Gastrocnemius medialis (tissue), 4 donors: Measurements from ENCODE around the gene PHF21B. TPM values are rescaled to one million over a fixed set of nuclear protein-coding genes. Genes with fewer than 3 reads are reported as not detected.

Experiments used
- ATAC-seq, 2 donors: fragments of 150-250 bp; one replicate each; pipeline ENCODE4 v1.9.1; 2016
- DNase-seq, 2 donors: peaks; one replicate each; pipeline ENCODE4 v3.0.0-alpha.2; 2019
- H3K27ac ChIP-seq, 4 donors: fragments of 200-600 bp; sonication (generic); 1 replicate in 1 of 4; 2 replicates in 3 of 4; pipeline ENCODE4 v1.5.1; 2016 to 2018; ENCODE audit warnings: mild to moderate bottlenecking in 2 of 4, moderate library complexity in 1 of 4
- H3K27me3 ChIP-seq, 3 donors: fragments of 200-600 bp; sonication (generic) in 2 of 3; 1 replicate in 1 of 3; 2 replicates in 2 of 3; pipeline versions ENCODE4 v1.5.1 to v1.6.0; 2016 to 2019; ENCODE audit warnings: mild to moderate bottlenecking in 1 of 3, moderate library complexity in 1 of 3
- H3K36me3 ChIP-seq, 2 donors: fragments of 200-600 bp; sonication (generic) in 1 of 2; one replicate each; pipeline ENCODE4 v1.5.1; 2017 to 2018
- H3K4me1 ChIP-seq, 2 donors: fragments of 200-600 bp; sonication (generic) in 1 of 2; one replicate each; pipeline ENCODE4 v1.5.1; 2016 to 2017; ENCODE audit warnings: mild to moderate bottlenecking in 2 of 2
- H3K4me3 ChIP-seq, 4 donors: fragments of 200-600 bp; sonication (generic) in 3 of 4; 1 replicate in 1 of 4; 2 replicates in 3 of 4; pipeline ENCODE4 v1.5.1; 2016 to 2019; ENCODE audit warnings: mild to moderate bottlenecking in 2 of 4
- H3K9me3 ChIP-seq, 3 donors: fragments of 200-600 bp; sonication (generic) in 2 of 3; 1 replicate in 1 of 3; 2 replicates in 2 of 3; pipeline ENCODE4 v1.5.1; 2016 to 2019
- CTCF ChIP-seq, 5 experiments: fragments of 450-650 bp in 3 of 5; fragments of 200-600 bp in 2 of 5; sonication (generic) in 2 of 5; IDR thresholded peaks in 4 of 5; conservative IDR thresholded peaks in 1 of 5; 1 replicate in 4 of 5; 2 replicates in 1 of 5; pipeline ENCODE4 v1.5.1; 2016 to 2019; ENCODE audit warnings: antibody characterized with exemption in 5 of 5, mild to moderate bottlenecking in 3 of 5, moderate library complexity in 3 of 5
- POLR2A ChIP-seq, 2 donors: fragments of 450-650 bp; IDR thresholded peaks; one replicate each; pipeline ENCODE4 v1.6.1; 2017; ENCODE audit warnings: antibody characterized with exemption in 2 of 2, mild to moderate bottlenecking in 2 of 2, moderate library complexity in 2 of 2
- in situ Hi-C, 4 donors: fragments of 200-750 bp; cut with MboI; loops; one replicate each; pipeline versions ENCODE4 v1.15.0 to v1.8.0; 2017; ENCODE audit warnings: low sequenced_read_pairs in 4 of 4
- intact Hi-C: fragments of 100-400 bp; cut with DNase I; formaldehyde crosslinking; loops from one replicate; pipeline ENCODE4 v1.15.1; 2023; ENCODE audit warnings: low total_unique reads
- total RNA-seq, 4 donors: library from RNA; depleted of rRNA; stranded (reverse); fragments of >200 nt; gene quantifications; one replicate each; pipeline versions ENCODE4 v1.1.0 to v1.2.3, GENCODE V29; 2016

Gene PHF21B
- total RNA-seq, 4 donors from 2014 or later = 0.07 TPM; not detected in 3

GRCh38 chr22:44988671-44989070, 21.1 kb downstream of the PHF21B start:
- no peak overlapping the region for H3K4me3 ChIP-seq
- H3K27ac ChIP-seq = no peak overlapping the region
- no peaks in the 10 kb centered on the region for H3K36me3 ChIP-seq
- no peak for ATAC-seq
- intact Hi-C loops (no loop called here), in situ Hi-C loops (no loop called here)
- no peak for DNase-seq
- no peaks in the 10 kb centered on the region for H3K9me3 ChIP-seq
- H3K4me1 ChIP-seq = no peaks in the 10 kb centered on the region
- no peaks in the 10 kb centered on the region for H3K27me3 ChIP-seq
- TF ChIP-seq CTCF (IDR thresholded peaks at IDR 0.05 in 4 of 5, conservative IDR thresholded peaks at IDR 0.05 in 1 of 5) (no peak), POLR2A (IDR thresholded peaks at IDR 0.05) (no peak)

GRCh38 chr22:44986926-44987325, 22.9 kb downstream of the PHF21B start:
- DNase-seq (no peak), ATAC-seq (no peak)
- Histone ChIP-seq H3K4me1 (no peaks in the 10 kb centered on the region), H3K4me3 (no peak overlapping the region), H3K36me3 (no peaks in the 10 kb centered on the region), H3K9me3 (no peaks in the 10 kb centered on the region), H3K27ac (no peak overlapping the region), H3K27me3 (no peaks in the 10 kb centered on the region)
- in situ Hi-C loops (no loop called here), intact Hi-C loops (no loop called here)
- TF ChIP-seq POLR2A (IDR thresholded peaks at IDR 0.05) = no peak
- TF ChIP-seq CTCF (IDR thresholded peaks at IDR 0.05 in 4 of 5, conservative IDR thresholded peaks at IDR 0.05 in 1 of 5) = no peak

- intact Hi-C loops (no loop called here), in situ Hi-C loops (no loop called here)
- DNase-seq = no peak
- no peaks in the 10 kb centered on the region for H3K36me3 ChIP-seq
- TF ChIP-seq CTCF (IDR thresholded peaks at IDR 0.05 in 4 of 5, conservative IDR thresholded peaks at IDR 0.05 in 1 of 5) (no peak), POLR2A (IDR thresholded peaks at IDR 0.05) (no peak)
- no peaks in the 10 kb centered on the region for H3K4me1 ChIP-seq
- H3K9me3 ChIP-seq = no peaks in the 10 kb centered on the region
- no peak overlapping the region for H3K27ac ChIP-seq
- H3K27me3 ChIP-seq = no peaks in the 10 kb centered on the region
- no peak overlapping the region for H3K4me3 ChIP-seq
- no peak for ATAC-seq
Observed at GRCh38 chr22:44985906-44986527, 23.8 kb downstream of the PHF21B start.

GRCh38 chr22:44983878-44984482, 25.8 kb downstream of the PHF21B start:
- DNase-seq = no peak
- ATAC-seq = no peak
- no peaks in the 10 kb centered on the region for H3K4me1 ChIP-seq
- H3K36me3 ChIP-seq = no peaks in the 10 kb centered on the region
- no peak overlapping the region for H3K4me3 ChIP-seq
- peaks cover 0 to 2% (median 0%) of the 10 kb centered on the region in 3 donors for H3K27me3 ChIP-seq
- H3K27ac ChIP-seq = no peak overlapping the region
- no peaks in the 10 kb centered on the region for H3K9me3 ChIP-seq
- TF ChIP-seq CTCF (IDR thresholded peaks at IDR 0.05 in 4 of 5, conservative IDR thresholded peaks at IDR 0.05 in 1 of 5) (no peak), POLR2A (IDR thresholded peaks at IDR 0.05) (no peak)
- intact Hi-C loops (no loop called here), in situ Hi-C loops (no loop called here)
